ENCODE measurements around the gene PTK6. TPM values are rescaled to one million over a fixed set of nuclear protein-coding genes. Genes with fewer than 3 reads are reported as not detected.

PTK6 gene
- total and polyA plus RNA-seq, 12 donors: 0.03 to 0.28 (median 0.06) TPM; not detected in 9

- Histone ChIP-seq H3K36me3 (no peaks in the 10 kb centered on the region), H3K4me1 (peaks cover 0 to 34% (median 16%) of the 10 kb centered on the region in 9 donors), H3K27me3 (peaks cover 0 to 33% (median 17%) of the 10 kb centered on the region in 7 donors), H3K9me3 (no peaks in the 10 kb centered on the region), H3K27ac (peak overlapping the region in 7 of 10 donors; percentile 34 to 91 (median 57)), H3K4me3 (peak overlapping the region in 9 of 10 donors; percentile 6 to 51 (median 31))
- TF ChIP-seq CTCF (IDR thresholded peaks at IDR 0.05): peak in 4 of 9 donors; percentile 5 to 46 (median 38)
- ATAC-seq: peak; percentile 18 to 60 (median 36)
- intact Hi-C loops (cut with DNase I): loop anchor here in 9 of 10 donors (1.0 to 10.0 kb wide), 10 partner anchors 39 to 436 kb away; partner anchors contain the start of genes TPD52L2 (in 5 of the 9) and ABHD16B (in 3 of the 9)
- no peak for DNase-seq
- WGBS, 2 donors: 47 to 52% methylated on average over 26 to 27 of the region's 27 CpGs
Measured at GRCh38 chr20:63538204-63539091, 1.3 kb upstream of the PTK6 start.

GRCh38 chr20:63537525-63538203 lies 488 bp upstream of the PTK6 start:
- peak overlapping the region in 7 of 10 donors; percentile 34 to 91 (median 57) for H3K27ac ChIP-seq

GRCh38 chr20:63536241-63536977 lies 767 bp downstream of the PTK6 start:
- 58 to 62% methylated on average over 32 to 35 of the region's 35 CpGs for WGBS, 2 donors
- intact Hi-C loops (cut with DNase I): loop anchor here in 7 of 10 donors (5.0 to 10.0 kb wide), 5 partner anchors 41 to 436 kb away; partner anchors contain the start of genes TPD52L2 (in 4 of the 7) and ABHD16B (in 3 of the 7)
- peaks cover 0 to 38% (median 20%) of the 10 kb centered on the region in 7 donors for H3K27me3 ChIP-seq

More at GRCh38 chr20:63537525-63538203, 488 bp upstream of the PTK6 start:
- H3K4me3 ChIP-seq: peak overlapping the region in 9 of 10 donors; percentile 6 to 51 (median 31)
- peak; percentile 80 to 87 for DNase-seq
- 18 to 26% methylated on average over 31 to 34 of the region's 34 CpGs for WGBS, 2 donors
- no peaks in the 10 kb centered on the region for H3K9me3 ChIP-seq
- peak; percentile 86 to 93 (median 88) for ATAC-seq
- no peaks in the 10 kb centered on the region for H3K36me3 ChIP-seq
- TF ChIP-seq CTCF (IDR thresholded peaks at IDR 0.05): peak; percentile 93 to 99 (median 97)
- peaks cover 0 to 38% (median 20%) of the 10 kb centered on the region in 7 donors for H3K27me3 ChIP-seq
- intact Hi-C loops (cut with DNase I): loop anchor here in 9 of 10 donors (1.0 to 10.0 kb wide), 10 partner anchors 40 to 437 kb away; partner anchors contain the start of genes TPD52L2 (in 5 of the 9) and ABHD16B (in 3 of the 9)
- peaks cover 0 to 34% (median 16%) of the 10 kb centered on the region in 9 donors for H3K4me1 ChIP-seq

More at GRCh38 chr20:63536241-63536977, 767 bp downstream of the PTK6 start:
- no peaks in the 10 kb centered on the region for H3K36me3 ChIP-seq
- no peaks in the 10 kb centered on the region for H3K9me3 ChIP-seq
- ATAC-seq (no peak), DNase-seq (peak in 1 of 2 donors; percentile 16)
- TF ChIP-seq CTCF (IDR thresholded peaks at IDR 0.05): no peak
- peak overlapping the region in 1 of 10 donors; percentile 51 for H3K4me3 ChIP-seq
- peaks cover 0 to 34% (median 16%) of the 10 kb centered on the region in 9 donors for H3K4me1 ChIP-seq
- no peak overlapping the region for H3K27ac ChIP-seq
